Mononuclear cell (primary cell): ENCODE measurements around the gene RLF. TPM values are rescaled to one million over a fixed set of nuclear protein-coding genes. Genes with fewer than 3 reads are reported as not detected.
"Not testable (repeated sequence)": the region's sequence is repeated elsewhere in the genome, so short reads cannot be mapped to it uniquely, and the experiment has no call there.

Source experiments
- H3K27me3 ChIP-seq: 2 replicates; pipeline ENCODE4 v1.6.0; 2011; ENCODE audit warnings: low read length, control low read depth; ENCODE audit not compliant: insufficient read depth
- H3K4me1 ChIP-seq: 2 replicates; pipeline ENCODE4 v1.5.1; 2011; ENCODE audit warnings: mild to moderate bottlenecking, low read length, control low read depth; ENCODE audit not compliant: insufficient read depth
- H3K4me3 ChIP-seq: 2 replicates; pipeline ENCODE4 v1.5.1; 2011; ENCODE audit warnings: mild to moderate bottlenecking, low read length, moderate library complexity
- H3K9me3 ChIP-seq: 2 replicates; pipeline ENCODE4 v1.5.1; 2011; ENCODE audit warnings: low read depth, mild to moderate bottlenecking, control low read depth, low read length
- total RNA-seq: library from RNA; depleted of rRNA; stranded (reverse); fragments of >200 nt; gene quantifications from one replicate; pipeline ENCODE4 v1.2.3, GENCODE V29; 2012

RLF gene
- total RNA-seq, 1 donor = 76.4 TPM

DNA sequence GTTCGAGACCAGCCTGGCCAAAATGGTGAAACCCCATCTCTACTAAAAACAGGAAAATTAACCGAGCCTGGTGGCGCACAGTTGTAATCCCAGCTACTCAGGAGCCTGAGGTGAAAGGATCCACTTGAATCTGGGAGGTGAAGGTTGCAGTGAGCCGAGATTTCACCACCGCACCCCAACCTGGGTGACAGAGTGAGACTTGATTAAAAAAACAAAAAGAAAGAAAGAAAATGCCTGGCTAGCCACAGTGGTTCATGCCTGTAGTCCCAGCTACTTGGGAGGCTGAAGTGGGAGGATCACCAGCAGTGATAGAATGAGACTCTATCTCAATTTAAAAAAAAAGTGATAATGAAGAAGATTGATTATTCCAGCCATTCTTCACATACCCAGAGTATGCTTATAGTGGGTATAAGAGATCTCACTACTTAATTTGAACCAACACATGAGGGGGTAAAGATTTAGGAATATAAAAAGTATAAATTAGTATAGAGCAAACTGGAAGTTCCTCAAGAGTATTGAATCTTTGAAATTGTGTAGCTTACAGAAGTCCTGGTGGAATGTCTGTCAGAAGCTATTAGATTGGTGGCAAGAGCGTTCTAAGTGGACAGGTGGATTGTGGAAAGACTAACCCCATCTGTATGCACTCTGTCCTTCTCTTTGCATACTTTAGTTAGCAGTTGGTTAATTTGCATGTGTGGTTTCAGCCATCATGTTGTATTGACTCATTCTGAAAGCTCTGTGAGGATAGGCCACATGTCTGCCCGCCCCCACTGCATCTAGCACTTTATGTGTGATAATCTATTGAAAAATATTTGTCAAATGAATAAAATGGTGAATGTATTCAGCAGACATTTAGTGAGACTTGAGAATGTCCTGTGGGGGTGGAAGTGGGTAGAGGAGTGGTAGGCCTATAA, 25.0 kb downstream of the RLF start:
- Histone ChIP-seq H3K9me3 (no peaks in the 10 kb centered on the region), H3K27me3 (no peaks in the 10 kb centered on the region), H3K4me1 (peaks cover 14% of the 10 kb centered on the region), H3K4me3 (no peak overlapping the region)

DNA sequence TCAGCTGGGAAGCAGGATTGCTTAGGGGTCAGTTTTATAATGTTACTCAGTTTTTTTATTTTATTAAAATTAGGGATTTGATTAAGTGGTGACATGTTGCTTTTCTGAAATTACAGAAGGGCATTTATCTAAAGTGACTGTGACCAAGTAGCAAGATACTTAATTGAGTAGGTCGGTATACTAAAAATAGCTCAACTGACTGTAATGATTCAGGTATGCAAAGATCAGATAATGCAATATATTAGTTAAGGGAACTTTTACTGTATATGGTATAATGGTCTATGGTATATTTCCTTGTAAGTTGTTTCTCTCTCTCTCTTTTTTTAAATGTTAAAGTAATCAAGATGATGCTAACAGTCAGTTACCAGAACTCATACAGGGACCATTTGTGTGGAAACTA, 26.2 kb downstream of the RLF start:
- peaks cover 14% of the 10 kb centered on the region for H3K4me1 ChIP-seq
- H3K4me3 ChIP-seq = no peak overlapping the region
- no peaks in the 10 kb centered on the region for H3K9me3 ChIP-seq
- H3K27me3 ChIP-seq = no peaks in the 10 kb centered on the region

DNA sequence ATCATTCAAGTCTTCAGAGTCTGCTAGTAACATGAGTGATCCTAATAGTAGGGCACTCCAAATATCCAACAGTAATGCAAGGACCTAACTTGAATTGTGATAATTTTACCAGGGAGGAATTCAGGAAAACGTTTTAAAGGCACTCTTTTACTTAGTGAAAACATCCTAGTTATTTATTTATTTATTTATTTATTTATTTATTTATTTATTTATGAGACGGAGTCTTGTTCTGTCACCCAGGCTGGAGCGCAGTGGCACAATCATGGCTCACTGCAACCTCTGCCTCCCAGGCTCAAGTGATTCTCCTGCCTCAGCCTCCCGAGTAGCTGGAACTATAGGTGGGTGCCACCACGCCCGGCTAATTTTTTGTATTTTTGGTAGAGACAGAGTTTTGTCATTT, 33.5 kb downstream of the RLF start:
- H3K27me3 ChIP-seq, H3K4me3 ChIP-seq, H3K9me3 ChIP-seq, H3K4me1 ChIP-seq: not testable (repeated sequence)

DNA sequence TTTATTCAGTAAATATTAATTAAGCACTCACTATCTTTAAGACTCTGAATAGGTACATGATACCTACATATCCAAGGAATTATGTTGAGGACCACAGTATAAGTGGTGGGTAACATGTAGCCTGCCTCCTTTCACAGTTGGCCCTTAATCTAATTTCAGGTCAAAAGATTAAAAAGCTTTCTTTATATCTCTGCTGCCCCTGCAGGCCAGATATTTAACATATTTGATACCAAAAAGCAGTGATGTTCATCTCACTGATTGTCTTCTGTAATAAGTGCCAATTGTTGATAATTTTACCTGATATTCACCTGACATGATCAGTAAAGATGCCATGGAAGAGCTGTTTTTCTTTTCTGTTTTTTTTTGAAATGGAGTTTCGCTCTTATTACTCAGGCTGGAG, 36.5 kb downstream of the RLF start:
- Histone ChIP-seq H3K4me1 (no peaks in the 10 kb centered on the region), H3K27me3 (no peaks in the 10 kb centered on the region), H3K9me3 (no peaks in the 10 kb centered on the region), H3K4me3 (no peak overlapping the region)

DNA sequence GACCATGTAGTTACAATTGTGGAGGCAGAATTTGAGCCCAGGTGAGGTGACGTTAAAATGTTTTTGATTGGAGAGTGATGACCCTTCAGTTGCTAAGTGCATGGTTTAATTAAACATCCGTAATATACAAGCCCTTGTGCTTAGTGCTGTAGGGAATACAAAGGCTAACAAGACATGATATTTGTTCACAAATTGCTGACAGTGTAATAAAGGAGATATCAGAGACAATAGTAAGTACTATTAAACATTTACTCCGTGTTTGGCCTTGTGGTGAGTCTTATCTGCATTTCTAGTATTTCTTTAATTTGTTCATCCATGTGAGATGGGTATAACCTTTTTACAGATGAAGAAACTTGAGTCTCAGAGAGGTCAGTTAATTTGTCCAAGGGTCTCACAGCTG, 37.9 kb downstream of the RLF start:
- Histone ChIP-seq H3K27me3 (no peaks in the 10 kb centered on the region), H3K4me3 (no peak overlapping the region), H3K9me3 (no peaks in the 10 kb centered on the region), H3K4me1 (no peaks in the 10 kb centered on the region)

DNA sequence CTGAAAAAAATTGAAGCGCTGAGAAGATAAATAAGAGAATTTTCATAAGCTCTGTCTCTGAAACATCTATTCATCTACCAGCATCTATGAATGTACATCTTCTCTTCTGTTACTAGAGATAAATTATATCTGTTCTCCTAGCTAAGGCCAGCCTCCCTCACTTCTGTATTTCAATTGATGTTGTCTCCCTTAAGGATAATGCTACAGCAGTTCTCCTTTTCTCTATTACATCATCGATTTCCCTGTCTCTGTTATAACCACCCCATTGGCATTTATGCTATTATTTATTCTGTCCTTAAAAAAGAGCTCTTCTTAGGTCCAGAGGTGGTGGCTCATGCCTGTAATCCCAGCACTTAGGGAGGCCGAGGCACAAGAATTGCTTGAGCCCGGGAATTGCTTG, 43.7 kb downstream of the RLF start:
- Histone ChIP-seq H3K9me3 (no peaks in the 10 kb centered on the region), H3K27me3 (no peaks in the 10 kb centered on the region), H3K4me3 (no peak overlapping the region), H3K4me1 (peaks cover 5% of the 10 kb centered on the region)

DNA sequence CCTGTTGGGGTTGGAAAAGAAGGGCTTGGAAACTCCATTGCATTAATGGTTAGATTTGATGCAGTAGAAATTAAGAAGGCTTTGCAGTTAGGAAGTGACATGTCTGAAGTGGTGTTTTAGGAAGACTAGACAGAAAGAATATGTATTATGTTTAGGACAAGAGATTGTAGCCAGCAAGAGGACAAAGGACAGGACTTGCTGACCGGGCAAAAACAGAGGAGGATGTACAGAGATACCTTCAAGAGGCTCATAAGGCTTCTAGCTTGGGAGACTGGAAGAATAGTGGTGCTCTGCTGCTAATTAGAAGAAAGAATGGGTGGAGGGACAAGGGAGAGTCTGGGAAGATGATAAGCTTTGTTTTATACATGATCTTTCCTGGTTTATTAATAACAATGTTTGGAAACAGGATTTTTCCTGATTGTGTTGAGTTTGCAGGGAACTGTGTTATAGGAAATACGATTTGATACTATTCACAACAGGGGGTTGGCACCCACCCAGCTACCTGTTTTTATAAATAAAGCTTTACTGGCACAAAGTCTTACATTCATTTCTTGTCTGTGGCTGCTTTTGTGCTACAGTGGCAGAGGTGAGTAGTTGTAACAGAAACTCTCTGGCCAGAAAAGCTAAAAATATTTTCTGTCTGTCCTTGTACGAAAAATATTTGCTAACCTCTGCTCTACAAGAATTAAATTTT, 49.5 kb downstream of the RLF start:
- Histone ChIP-seq H3K4me1 (no peaks in the 10 kb centered on the region), H3K4me3 (no peak overlapping the region), H3K27me3 (no peaks in the 10 kb centered on the region), H3K9me3 (no peaks in the 10 kb centered on the region)

DNA sequence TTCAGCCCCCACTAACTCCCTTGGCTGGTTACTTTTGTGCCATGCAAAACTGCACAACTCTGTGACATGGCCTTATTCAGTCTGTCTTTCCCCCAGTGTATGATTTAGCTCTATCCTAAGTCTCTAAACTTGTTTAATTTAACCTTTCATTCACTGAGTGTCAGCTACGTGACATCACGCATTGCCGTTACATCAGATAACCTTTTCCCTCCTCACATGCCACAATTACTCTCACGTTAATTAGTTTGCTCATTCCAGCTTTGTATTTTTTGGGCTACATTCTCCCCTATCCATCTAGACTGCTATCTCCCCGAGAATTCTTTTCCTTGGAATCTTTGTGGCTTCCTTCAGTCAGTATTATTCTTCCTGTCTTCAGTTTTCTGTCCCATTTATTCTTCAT, 57.1 kb downstream of the RLF start:
- Histone ChIP-seq H3K4me3 (no peak overlapping the region), H3K9me3 (no peaks in the 10 kb centered on the region), H3K4me1 (no peaks in the 10 kb centered on the region), H3K27me3 (no peaks in the 10 kb centered on the region)

DNA sequence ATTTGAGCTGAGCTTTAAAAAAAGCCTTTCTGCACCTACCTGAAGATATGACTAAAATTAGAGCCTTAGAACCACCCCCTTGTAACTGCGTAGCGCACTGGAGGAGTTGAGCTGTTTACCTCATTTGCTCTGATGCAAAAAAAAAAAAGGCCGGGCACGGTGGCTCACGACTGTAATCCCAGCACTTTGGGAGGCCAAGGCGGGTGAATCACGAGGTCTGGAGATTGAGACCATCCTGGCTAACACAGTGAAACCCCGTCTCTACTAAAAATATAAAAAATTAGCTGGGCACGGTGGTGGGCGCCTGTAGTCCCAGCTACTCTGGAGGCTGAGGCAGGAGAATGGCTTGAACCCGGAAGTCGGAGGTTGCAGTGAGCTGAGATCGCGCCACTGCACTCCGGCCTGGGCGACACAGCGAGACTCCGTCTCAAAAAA, 60.3 kb downstream of the RLF start:
- not testable (repeated sequence) for H3K4me3 ChIP-seq, H3K9me3 ChIP-seq, H3K27me3 ChIP-seq, H3K4me1 ChIP-seq

DNA sequence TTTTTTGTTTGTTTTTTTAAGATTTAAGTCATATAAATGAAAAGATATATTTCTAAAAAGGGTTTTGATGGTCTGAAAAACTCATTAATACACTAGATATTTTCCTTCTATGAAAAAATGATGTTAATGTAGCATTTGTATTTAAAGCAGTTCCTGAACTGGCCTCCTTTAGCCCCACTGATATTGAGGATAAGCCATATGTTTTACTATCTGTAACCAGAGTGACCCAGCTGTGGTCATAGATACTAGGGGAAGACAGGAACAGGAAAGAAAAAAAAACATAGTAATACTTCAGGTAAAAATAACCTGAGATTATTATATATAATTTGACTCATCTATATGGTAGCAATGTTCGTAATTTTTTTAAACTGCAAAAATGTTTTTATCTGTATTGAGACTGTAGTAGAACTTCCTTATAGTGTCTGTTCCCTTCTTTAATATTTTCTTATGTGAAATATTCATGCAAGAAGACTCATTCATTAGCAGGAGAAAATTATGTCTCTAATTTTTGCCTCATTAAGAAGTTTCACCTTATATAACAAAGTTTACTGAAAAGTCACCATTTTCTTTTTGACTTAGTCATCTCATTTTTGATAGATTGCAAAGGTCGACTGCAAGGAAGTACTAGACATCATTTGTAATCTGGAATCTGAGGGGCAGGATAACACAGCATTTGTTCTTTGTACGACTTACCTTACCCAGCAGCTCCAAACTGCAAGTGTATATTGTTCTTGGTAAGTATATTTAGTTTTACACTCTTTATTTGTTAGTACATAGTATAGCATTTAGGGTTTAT, 61.0 kb downstream of the RLF start:
- Histone ChIP-seq H3K4me1 (no peaks in the 10 kb centered on the region), H3K4me3 (no peak overlapping the region), H3K9me3 (no peaks in the 10 kb centered on the region), H3K27me3 (no peaks in the 10 kb centered on the region)

DNA sequence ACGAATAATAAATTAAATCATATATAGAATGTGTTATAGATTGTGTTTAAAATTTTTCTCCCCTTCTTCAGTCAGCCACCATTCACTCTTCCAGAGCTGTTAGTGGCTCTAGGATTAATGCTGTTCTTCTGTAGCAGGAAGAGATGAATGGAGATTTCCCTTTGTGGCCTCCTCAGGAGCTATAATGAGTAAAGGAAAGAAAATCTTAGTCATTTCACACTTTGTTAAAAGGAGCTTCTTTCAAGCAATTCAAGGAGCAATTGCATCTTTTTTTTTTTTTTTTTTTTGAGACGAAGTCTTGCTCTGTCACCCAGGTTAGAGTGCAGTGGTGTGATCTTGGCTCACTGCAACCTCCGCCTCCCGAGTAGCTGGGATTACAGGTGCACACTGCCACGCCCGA, 62.9 kb downstream of the RLF start:
- H3K4me3 ChIP-seq = no peak overlapping the region
- H3K9me3 ChIP-seq = no peaks in the 10 kb centered on the region
- H3K27me3 ChIP-seq = no peaks in the 10 kb centered on the region
- H3K4me1 ChIP-seq = no peaks in the 10 kb centered on the region

DNA sequence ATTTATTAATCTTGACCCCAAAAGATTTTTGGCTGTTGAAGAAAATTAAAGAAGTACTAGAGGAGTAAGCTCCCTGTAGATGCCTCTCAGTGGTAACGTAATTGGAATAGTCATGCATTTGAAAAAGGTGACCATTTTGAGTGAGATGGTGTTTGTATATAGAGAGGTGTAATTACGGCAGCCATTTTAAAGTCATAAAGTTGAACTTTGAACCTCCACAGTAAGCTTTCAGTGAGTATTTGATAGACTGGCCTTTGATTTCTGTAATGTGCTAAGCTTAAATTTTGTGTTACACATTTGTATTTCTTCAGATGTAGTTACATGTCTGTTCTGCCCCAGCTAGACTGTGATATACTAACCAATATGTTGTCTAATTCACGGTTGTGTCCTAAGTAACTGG, 65.0 kb downstream of the RLF start:
- H3K4me3 ChIP-seq = no peak overlapping the region
- no peaks in the 10 kb centered on the region for H3K4me1 ChIP-seq
- H3K27me3 ChIP-seq = no peaks in the 10 kb centered on the region
- no peaks in the 10 kb centered on the region for H3K9me3 ChIP-seq

DNA sequence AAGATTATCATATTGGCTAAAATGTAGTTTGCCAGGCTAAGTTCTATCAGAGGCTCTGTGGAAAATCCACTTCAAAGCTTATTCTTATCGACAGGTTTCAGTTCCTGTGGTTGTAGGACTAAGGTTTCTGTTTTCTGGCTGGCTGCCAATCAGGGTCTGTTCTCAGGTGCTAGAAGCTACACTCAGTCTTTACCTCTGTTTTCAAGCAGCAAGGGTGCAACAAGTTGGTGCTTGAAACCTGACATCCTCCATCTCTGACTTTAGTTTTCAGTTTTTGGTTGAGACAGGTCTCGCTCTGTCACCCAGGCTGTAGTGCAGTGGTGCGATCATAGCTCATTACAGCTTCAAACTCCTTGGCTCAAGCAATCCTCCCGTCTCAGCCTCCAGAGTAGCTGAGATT, 71.3 kb downstream of the RLF start:
- Histone ChIP-seq H3K9me3 (no peaks in the 10 kb centered on the region), H3K4me3 (no peak overlapping the region), H3K27me3 (no peaks in the 10 kb centered on the region), H3K4me1 (no peaks in the 10 kb centered on the region)

DNA sequence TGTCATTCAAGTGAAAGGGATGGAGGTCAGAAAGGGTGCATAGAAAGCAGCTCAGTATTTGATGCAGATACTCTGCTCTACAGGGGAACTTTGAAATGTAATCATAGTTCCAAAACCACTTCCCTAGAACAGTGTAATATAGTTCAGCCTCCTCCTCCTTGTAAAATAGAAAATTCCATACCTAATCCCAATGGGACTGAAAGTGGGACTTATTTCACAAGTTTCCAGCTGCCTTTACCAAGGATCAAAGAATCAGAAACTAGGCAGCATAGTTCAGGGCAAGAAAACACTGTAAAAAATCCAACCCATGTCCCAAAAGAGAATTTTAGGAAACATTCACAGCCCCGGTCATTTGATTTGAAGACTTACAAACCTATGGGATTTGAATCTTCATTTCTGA, 78.4 kb downstream of the RLF start:
- peaks cover 28% of the 10 kb centered on the region for H3K4me1 ChIP-seq
- H3K27me3 ChIP-seq = no peaks in the 10 kb centered on the region
- H3K4me3 ChIP-seq = no peak overlapping the region
- no peaks in the 10 kb centered on the region for H3K9me3 ChIP-seq

DNA sequence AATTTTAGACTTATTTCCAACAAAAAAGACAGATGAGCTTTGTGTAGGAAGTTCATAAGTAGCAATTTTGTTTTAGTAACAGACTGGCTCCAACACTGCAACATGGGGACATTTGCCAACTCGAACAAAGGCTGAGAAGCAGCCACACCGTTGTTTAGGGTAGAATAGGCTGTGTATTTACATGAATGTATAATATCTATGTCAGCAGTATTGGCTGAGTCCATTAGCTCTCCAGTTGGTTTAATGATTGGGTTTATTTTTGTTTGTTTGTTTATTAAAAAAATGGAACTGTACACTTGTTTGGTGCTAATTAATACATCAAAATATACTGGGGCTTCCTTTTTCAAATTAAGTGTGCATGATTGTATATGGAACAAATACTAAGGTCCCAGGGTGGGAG, 79.2 kb downstream of the RLF start:
- Histone ChIP-seq H3K4me1 (peaks cover 28% of the 10 kb centered on the region), H3K9me3 (no peaks in the 10 kb centered on the region), H3K4me3 (no peak overlapping the region), H3K27me3 (no peaks in the 10 kb centered on the region)
